KMS-11 (cell line): ENCODE data around the gene TBCC.

Experiments used
- H2AFZ ChIP-seq: fragments of 200-600 bp; sonication (generic); 2 replicates; pipeline ENCODE4 v1.6.1; 2016; ENCODE audit warnings: antibody characterized with exemption, mixed run types, low read depth
- H3K27ac ChIP-seq: fragments of 200-600 bp; sonication (generic); 2 replicates; pipeline ENCODE4 v1.6.1; 2016; ENCODE audit warnings: mild to moderate bottlenecking, mixed run types
- H3K27me3 ChIP-seq: fragments of 200-600 bp; sonication (generic); 2 replicates; pipeline ENCODE4 v1.6.1; 2017; ENCODE audit warnings: mild to moderate bottlenecking, low read depth, mixed run types, moderate library complexity; ENCODE audit not compliant: insufficient read depth
- H3K36me3 ChIP-seq: fragments of 200-600 bp; sonication (generic); 2 replicates; pipeline ENCODE4 v1.6.1; 2017; ENCODE audit warnings: mild to moderate bottlenecking, mixed run types; ENCODE audit not compliant: insufficient read depth
- H3K4me1 ChIP-seq: fragments of 200-600 bp; sonication (generic); 2 replicates; pipeline ENCODE4 v1.6.1; 2016; ENCODE audit warnings: mild to moderate bottlenecking, low read depth, mixed run types; ENCODE audit not compliant: poor library complexity, severe bottlenecking
- H3K4me2 ChIP-seq: fragments of 200-600 bp; sonication (generic); 2 replicates; pipeline ENCODE4 v1.7.0; 2016; ENCODE audit warnings: mild to moderate bottlenecking, mixed run types
- H3K4me3 ChIP-seq: fragments of 200-600 bp; sonication (generic); IDR thresholded peaks from 2 replicates; pipeline ENCODE4 v1.6.1; 2017; ENCODE audit warnings: low read depth, low read length, mixed read lengths; ENCODE audit not compliant: insufficient read depth
- H3K79me2 ChIP-seq: fragments of 200-600 bp; sonication (generic); 2 replicates; pipeline ENCODE4 v1.6.1; 2016; ENCODE audit warnings: low read depth, mixed run types; ENCODE audit not compliant: insufficient read depth
- H3K9ac ChIP-seq: fragments of 200-600 bp; sonication (generic); 2 replicates; pipeline ENCODE4 v1.6.1; 2016; ENCODE audit warnings: mild to moderate bottlenecking, mixed run types
- H4K20me1 ChIP-seq: fragments of 200-600 bp; sonication (generic); 2 replicates; pipeline ENCODE4 v1.6.1; 2016; ENCODE audit warnings: mild to moderate bottlenecking, mixed run types; ENCODE audit not compliant: insufficient read depth
- TF ChIP-seq, protein P1 (sequence below): fragments of 200-600 bp; sonication (generic); conservative IDR thresholded peaks from 2 replicates; pipeline ENCODE4 v1.6.1; 2017; ENCODE audit warnings: low read depth, mild to moderate bottlenecking, antibody characterized with exemption, low read length, moderate library complexity, mixed read lengths

The TBCC gene

GRCh38 chr6:42774201-42774600 lies 28.3 kb upstream of the TBCC start:
- Histone ChIP-seq H3K9ac (peak overlapping the region; percentile 63; the same call in 1 of the 2 replicates), H3K4me1 (peaks cover 83% of the 10 kb centered on the region), H3K4me3 (no peak overlapping the region), H3K4me2 (peak overlapping the region; percentile 82), H3K36me3 (no peaks in the 10 kb centered on the region), H2AFZ (no peak overlapping the region), H4K20me1 (no peaks in the 10 kb centered on the region), H3K27ac (peak overlapping the region; percentile 85; the same call in 1 of the 2 replicates), H3K79me2 (peaks cover 41% of the 10 kb centered on the region), H3K27me3 (no peaks in the 10 kb centered on the region)
- TF ChIP-seq, protein P1, sequence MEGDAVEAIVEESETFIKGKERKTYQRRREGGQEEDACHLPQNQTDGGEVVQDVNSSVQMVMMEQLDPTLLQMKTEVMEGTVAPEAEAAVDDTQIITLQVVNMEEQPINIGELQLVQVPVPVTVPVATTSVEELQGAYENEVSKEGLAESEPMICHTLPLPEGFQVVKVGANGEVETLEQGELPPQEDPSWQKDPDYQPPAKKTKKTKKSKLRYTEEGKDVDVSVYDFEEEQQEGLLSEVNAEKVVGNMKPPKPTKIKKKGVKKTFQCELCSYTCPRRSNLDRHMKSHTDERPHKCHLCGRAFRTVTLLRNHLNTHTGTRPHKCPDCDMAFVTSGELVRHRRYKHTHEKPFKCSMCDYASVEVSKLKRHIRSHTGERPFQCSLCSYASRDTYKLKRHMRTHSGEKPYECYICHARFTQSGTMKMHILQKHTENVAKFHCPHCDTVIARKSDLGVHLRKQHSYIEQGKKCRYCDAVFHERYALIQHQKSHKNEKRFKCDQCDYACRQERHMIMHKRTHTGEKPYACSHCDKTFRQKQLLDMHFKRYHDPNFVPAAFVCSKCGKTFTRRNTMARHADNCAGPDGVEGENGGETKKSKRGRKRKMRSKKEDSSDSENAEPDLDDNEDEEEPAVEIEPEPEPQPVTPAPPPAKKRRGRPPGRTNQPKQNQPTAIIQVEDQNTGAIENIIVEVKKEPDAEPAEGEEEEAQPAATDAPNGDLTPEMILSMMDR = no peak

- H3K4me3 ChIP-seq = no peak overlapping the region
- peaks cover 32% of the 10 kb centered on the region for H3K79me2 ChIP-seq
- H3K4me2 ChIP-seq = peak overlapping the region; percentile 98
- H3K27ac ChIP-seq = peak overlapping the region; percentile 100
- no peaks in the 10 kb centered on the region for H3K36me3 ChIP-seq
- no peaks in the 10 kb centered on the region for H3K27me3 ChIP-seq
- H3K4me1 ChIP-seq = peaks cover 64% of the 10 kb centered on the region
- H2AFZ ChIP-seq = peak overlapping the region; percentile 39
- H4K20me1 ChIP-seq = no peaks in the 10 kb centered on the region
- H3K9ac ChIP-seq = peak overlapping the region; percentile 95
- TF ChIP-seq, protein P1 = no peak
Measured at GRCh38 chr6:42771741-42772100, 25.8 kb upstream of the TBCC start.

- Histone ChIP-seq H3K79me2 (peaks cover 24% of the 10 kb centered on the region; the same call in 1 of the 2 replicates), H3K4me1 (peaks cover 47% of the 10 kb centered on the region), H3K36me3 (no peaks in the 10 kb centered on the region), H3K4me2 (peak overlapping the region; percentile 68; the same call in 1 of the 2 replicates), H3K27me3 (no peaks in the 10 kb centered on the region), H4K20me1 (no peaks in the 10 kb centered on the region), H3K9ac (peak overlapping the region; percentile 95; the same call in 1 of the 2 replicates), H3K27ac (peak overlapping the region; percentile 100), H3K4me3 (no peak overlapping the region), H2AFZ (peak overlapping the region; percentile 64; the same call in 1 of the 2 replicates)
- TF ChIP-seq, protein P1 = no peak
Measured at GRCh38 chr6:42769836-42770235, 23.9 kb upstream of the TBCC start.

DNA sequence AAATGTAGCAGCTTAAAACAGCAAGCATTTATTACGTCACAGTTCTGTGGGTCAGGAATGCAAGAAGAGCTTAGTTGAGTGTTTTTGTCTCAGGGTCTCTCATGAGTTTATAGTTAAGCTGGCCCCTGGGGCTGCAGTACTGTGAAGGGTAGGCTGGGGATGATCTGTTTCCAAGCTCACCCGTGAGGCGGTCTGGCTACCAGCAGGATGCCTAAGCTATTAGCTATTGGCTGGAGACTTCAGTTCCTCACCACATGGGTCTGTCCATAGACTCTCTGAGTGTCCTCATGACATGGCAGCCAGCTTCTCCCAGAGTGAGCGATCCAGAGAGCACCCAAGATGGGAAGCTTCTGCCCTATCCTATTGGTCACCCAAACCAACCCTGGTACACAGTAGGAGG lies 23.1 kb upstream of the TBCC start:
- Histone ChIP-seq H3K36me3 (no peaks in the 10 kb centered on the region), H3K4me1 (peaks cover 39% of the 10 kb centered on the region), H3K27ac (peak overlapping the region; percentile 100; the same call in 1 of the 2 replicates), H3K27me3 (no peaks in the 10 kb centered on the region), H2AFZ (no peak overlapping the region), H3K79me2 (peaks cover 20% of the 10 kb centered on the region; the same call in 1 of the 2 replicates), H3K9ac (no peak overlapping the region), H4K20me1 (no peaks in the 10 kb centered on the region), H3K4me2 (no peak overlapping the region), H3K4me3 (no peak overlapping the region)
- TF ChIP-seq, protein P1 = no peak
